Measurements from ENCODE around the gene TMEM61. TPM values are rescaled to one million over a fixed set of nuclear protein-coding genes. Genes with fewer than 3 reads are reported as not detected.

The TMEM61 gene
- total and polyA plus RNA-seq, 2 experiments from 2014 or later, result 0.22 to 0.90 TPM

DNA sequence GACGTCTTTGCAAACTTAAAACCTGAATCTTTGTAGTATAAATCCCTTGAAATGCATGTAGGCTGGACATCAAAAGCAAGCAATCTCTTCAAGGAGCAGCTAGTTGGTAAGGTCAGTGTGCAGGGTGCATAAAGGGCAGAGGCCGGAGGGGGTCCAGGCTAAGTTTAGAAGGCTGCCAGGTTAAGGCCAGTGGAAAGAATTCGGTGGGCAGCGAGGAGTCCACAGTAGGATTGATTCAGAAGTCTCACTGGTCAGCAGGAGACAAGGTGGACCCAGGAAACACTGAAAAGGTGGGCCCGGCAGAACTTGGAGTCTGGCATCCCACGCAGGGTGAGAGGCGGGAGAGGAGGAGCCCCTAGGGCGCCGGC is 58.5 kb downstream of the TMEM61 start:
- no peak for DNase-seq (ENCODE audit: low spot score)
- no peaks in the 10 kb centered on the region for H3K9me3 ChIP-seq (ENCODE audit: low read depth)
- peak overlapping the region; percentile 96 for H3K4me2 ChIP-seq
- no peaks in the 10 kb centered on the region for H3K9me2 ChIP-seq (replicated peaks; ENCODE audit: insufficient read depth)
- H3K36me3 ChIP-seq (replicated peaks; ENCODE audit: insufficient read depth, low read depth), result no peaks in the 10 kb centered on the region
- peaks cover 28% of the 10 kb centered on the region for H3K79me2 ChIP-seq
- peaks cover 32% of the 10 kb centered on the region for H3K27me3 ChIP-seq
- TF ChIP-seq, protein P1, sequence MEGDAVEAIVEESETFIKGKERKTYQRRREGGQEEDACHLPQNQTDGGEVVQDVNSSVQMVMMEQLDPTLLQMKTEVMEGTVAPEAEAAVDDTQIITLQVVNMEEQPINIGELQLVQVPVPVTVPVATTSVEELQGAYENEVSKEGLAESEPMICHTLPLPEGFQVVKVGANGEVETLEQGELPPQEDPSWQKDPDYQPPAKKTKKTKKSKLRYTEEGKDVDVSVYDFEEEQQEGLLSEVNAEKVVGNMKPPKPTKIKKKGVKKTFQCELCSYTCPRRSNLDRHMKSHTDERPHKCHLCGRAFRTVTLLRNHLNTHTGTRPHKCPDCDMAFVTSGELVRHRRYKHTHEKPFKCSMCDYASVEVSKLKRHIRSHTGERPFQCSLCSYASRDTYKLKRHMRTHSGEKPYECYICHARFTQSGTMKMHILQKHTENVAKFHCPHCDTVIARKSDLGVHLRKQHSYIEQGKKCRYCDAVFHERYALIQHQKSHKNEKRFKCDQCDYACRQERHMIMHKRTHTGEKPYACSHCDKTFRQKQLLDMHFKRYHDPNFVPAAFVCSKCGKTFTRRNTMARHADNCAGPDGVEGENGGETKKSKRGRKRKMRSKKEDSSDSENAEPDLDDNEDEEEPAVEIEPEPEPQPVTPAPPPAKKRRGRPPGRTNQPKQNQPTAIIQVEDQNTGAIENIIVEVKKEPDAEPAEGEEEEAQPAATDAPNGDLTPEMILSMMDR (IDR thresholded peaks at IDR 0.05; ENCODE audit: poor library complexity), result no peak
- TF ChIP-seq EZH2phosphoT487 (IDR thresholded peaks at IDR 0.05; ENCODE audit: low read depth, severe bottlenecking, unreplicated experiment), result no peak
- no peak for TF ChIP-seq EZH2 (IDR thresholded peaks at IDR 0.05; ENCODE audit: borderline replicate concordance)
- H3K4me3 ChIP-seq, result no peak overlapping the region
- H3K27ac ChIP-seq, result no peak overlapping the region
- H4K20me1 ChIP-seq (ENCODE audit: insufficient read depth, poor library complexity, severe bottlenecking), result peaks cover 8% of the 10 kb centered on the region
- H2AFZ ChIP-seq, result no peak overlapping the region
- 26% methylated on average over 9 of the region's 9 CpGs for WGBS (ENCODE audit: low lambda C conversion rate, missing lambda C conversion rate)
- H3K4me1 ChIP-seq (ENCODE audit: insufficient read depth), result no peaks in the 10 kb centered on the region

- Histone ChIP-seq H3K4me1 (ENCODE audit: insufficient read depth) (no peaks in the 10 kb centered on the region), H2AFZ (peak within 1 kb of the TSS; percentile 2), H3K27ac (peak within 1 kb of the TSS; percentile 48), H3K4me2 (peak within 1 kb of the TSS; percentile 96), H3K4me3 (peak within 1 kb of the TSS; percentile 33), H3K9me2 (replicated peaks; ENCODE audit: insufficient read depth) (no peaks in the 10 kb centered on the region), H3K9me3 (ENCODE audit: low read depth) (no peaks in the 10 kb centered on the region), H3K27me3 (peaks cover 32% of the 10 kb centered on the region), H3K79me2 (peaks cover 28% of the 10 kb centered on the region), H4K20me1 (ENCODE audit: insufficient read depth, poor library complexity, severe bottlenecking) (peaks cover 8% of the 10 kb centered on the region), H3K36me3 (replicated peaks; ENCODE audit: insufficient read depth, low read depth) (no peaks in the 10 kb centered on the region)
- TF ChIP-seq EZH2phosphoT487 (IDR thresholded peaks at IDR 0.05; ENCODE audit: low read depth, severe bottlenecking, unreplicated experiment) (no peak), EZH2 (IDR thresholded peaks at IDR 0.05; ENCODE audit: borderline replicate concordance) (peak; percentile 39)
- TF ChIP-seq, protein P1 (IDR thresholded peaks at IDR 0.05; ENCODE audit: poor library complexity), result no peak
- under 1% methylated on average over 52 of the region's 67 CpGs for WGBS (ENCODE audit: low lambda C conversion rate, missing lambda C conversion rate)
- peak; percentile 77 for DNase-seq (ENCODE audit: low spot score)
These were observed 59.1 kb downstream of the TMEM61 start, which contains the start of gene PCSK9 for GRCh38 chr1:55039342-55040082. TSS of gene PCSK9 (plus strand) at chr1:55039548. CDS start at chr1:55039838, 290 bp downstream.

- Histone ChIP-seq H3K4me2 (peak overlapping the region; percentile 96), H3K4me3 (peak overlapping the region; percentile 33), H3K9me3 (ENCODE audit: low read depth) (no peaks in the 10 kb centered on the region), H4K20me1 (ENCODE audit: insufficient read depth, poor library complexity, severe bottlenecking) (peaks cover 8% of the 10 kb centered on the region), H3K36me3 (replicated peaks; ENCODE audit: insufficient read depth, low read depth) (no peaks in the 10 kb centered on the region), H2AFZ (peak overlapping the region; percentile 2), H3K79me2 (peaks cover 28% of the 10 kb centered on the region), H3K9me2 (replicated peaks; ENCODE audit: insufficient read depth) (no peaks in the 10 kb centered on the region), H3K27ac (no peak overlapping the region), H3K27me3 (peaks cover 32% of the 10 kb centered on the region), H3K4me1 (ENCODE audit: insufficient read depth) (no peaks in the 10 kb centered on the region)
- 14% methylated on average over 43 of the region's 49 CpGs for WGBS (ENCODE audit: low lambda C conversion rate, missing lambda C conversion rate)
- TF ChIP-seq EZH2phosphoT487 (IDR thresholded peaks at IDR 0.05; ENCODE audit: low read depth, severe bottlenecking, unreplicated experiment) (no peak), EZH2 (IDR thresholded peaks at IDR 0.05; ENCODE audit: borderline replicate concordance) (peak; percentile 11)
- TF ChIP-seq, protein P1 (IDR thresholded peaks at IDR 0.05; ENCODE audit: poor library complexity), result no peak
- DNase-seq (ENCODE audit: low spot score), result no peak
These were observed 59.9 kb downstream of the TMEM61 start for GRCh38 chr1:55040083-55040932.

All from hepatocyte (in vitro differentiated cells).